Glutamatergic neuron (in vitro differentiated cells): ENCODE results near the gene SMAP2. TPM values are rescaled to one million over a fixed set of nuclear protein-coding genes. Genes with fewer than 3 reads are reported as not detected.

Source experiments
- DNase-seq: peaks from one replicate; pipeline ENCODE4 v3.0.0; 2022
- H3K27ac Mint-ChIP-seq: one replicate; pipeline ENCODE4 v1.8.0; 2020; ENCODE audit warnings: mild to moderate bottlenecking, mixed read lengths, inconsistent platforms; ENCODE audit not compliant: unreplicated experiment
- H3K27me3 Mint-ChIP-seq: one replicate; pipeline ENCODE4 v1.8.0; 2020; ENCODE audit warnings: mild to moderate bottlenecking, moderate library complexity, mixed read lengths, inconsistent platforms; ENCODE audit not compliant: unreplicated experiment
- H3K36me3 Mint-ChIP-seq: one replicate; pipeline ENCODE4 v1.8.0; 2020; ENCODE audit warnings: mild to moderate bottlenecking, mixed read lengths, inconsistent platforms; ENCODE audit not compliant: unreplicated experiment
- H3K4me1 Mint-ChIP-seq: one replicate; pipeline ENCODE4 v1.8.0; 2020; ENCODE audit warnings: mild to moderate bottlenecking, low read depth, mixed read lengths, inconsistent platforms; ENCODE audit not compliant: unreplicated experiment
- H3K4me3 Mint-ChIP-seq: one replicate; pipeline ENCODE4 v1.8.0; 2020; ENCODE audit warnings: mild to moderate bottlenecking, mixed read lengths, inconsistent platforms; ENCODE audit not compliant: unreplicated experiment
- H3K9me3 Mint-ChIP-seq: one replicate; pipeline ENCODE4 v1.8.0; 2020; ENCODE audit warnings: mild to moderate bottlenecking, moderate library complexity, mixed read lengths, inconsistent platforms; ENCODE audit not compliant: unreplicated experiment
- total RNA-seq: library from RNA; stranded (reverse); fragmentation: NEBNext Ultra II Directional; extraction: Animal tissue kit (Norgen Biotek cat#: 25700); gene quantifications from one replicate; pipeline ENCODE4 v1.2.1, GENCODE V29; 2021; ENCODE audit not compliant: unreplicated experiment
- TF ChIP-seq, protein P1 (sequence below): fragments of 200-600 bp; sonication (generic); IDR thresholded peaks from one replicate; pipeline ENCODE4 v1.5.0; 2021; ENCODE audit not compliant: partially characterized antibody, unreplicated experiment

Gene SMAP2
- total RNA-seq, 1 donor from 2014 or later: 25.2 TPM

DNA sequence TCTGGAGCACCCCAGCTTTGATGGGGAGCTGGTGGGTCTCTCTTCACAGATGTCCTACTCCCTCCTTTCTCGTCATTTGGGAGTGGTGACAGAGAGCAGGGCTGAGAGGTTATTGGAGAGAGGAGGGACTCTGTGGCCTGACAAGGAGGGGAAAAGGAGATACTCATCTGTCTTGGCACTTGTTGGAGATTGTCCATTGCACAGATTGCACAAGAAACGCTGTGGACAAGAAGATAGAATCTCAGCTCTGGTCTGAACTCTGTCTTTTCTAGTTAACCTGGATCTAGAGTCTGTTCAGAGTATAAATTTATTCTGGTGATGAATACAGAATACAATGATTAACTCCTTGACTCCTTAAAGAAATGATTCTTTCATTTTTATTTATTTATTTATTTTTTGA lies 22.4 kb upstream of the SMAP2 start:
- no peak for DNase-seq
- TF ChIP-seq, protein P1, sequence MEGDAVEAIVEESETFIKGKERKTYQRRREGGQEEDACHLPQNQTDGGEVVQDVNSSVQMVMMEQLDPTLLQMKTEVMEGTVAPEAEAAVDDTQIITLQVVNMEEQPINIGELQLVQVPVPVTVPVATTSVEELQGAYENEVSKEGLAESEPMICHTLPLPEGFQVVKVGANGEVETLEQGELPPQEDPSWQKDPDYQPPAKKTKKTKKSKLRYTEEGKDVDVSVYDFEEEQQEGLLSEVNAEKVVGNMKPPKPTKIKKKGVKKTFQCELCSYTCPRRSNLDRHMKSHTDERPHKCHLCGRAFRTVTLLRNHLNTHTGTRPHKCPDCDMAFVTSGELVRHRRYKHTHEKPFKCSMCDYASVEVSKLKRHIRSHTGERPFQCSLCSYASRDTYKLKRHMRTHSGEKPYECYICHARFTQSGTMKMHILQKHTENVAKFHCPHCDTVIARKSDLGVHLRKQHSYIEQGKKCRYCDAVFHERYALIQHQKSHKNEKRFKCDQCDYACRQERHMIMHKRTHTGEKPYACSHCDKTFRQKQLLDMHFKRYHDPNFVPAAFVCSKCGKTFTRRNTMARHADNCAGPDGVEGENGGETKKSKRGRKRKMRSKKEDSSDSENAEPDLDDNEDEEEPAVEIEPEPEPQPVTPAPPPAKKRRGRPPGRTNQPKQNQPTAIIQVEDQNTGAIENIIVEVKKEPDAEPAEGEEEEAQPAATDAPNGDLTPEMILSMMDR: no peak
- Mint-ChIP-seq H3K36me3 (no peaks in the 10 kb centered on the region), H3K9me3 (peaks cover 2% of the 10 kb centered on the region), H3K4me3 (no peak overlapping the region), H3K4me1 (no peaks in the 10 kb centered on the region), H3K27ac (no peak overlapping the region), H3K27me3 (no peaks in the 10 kb centered on the region)

DNA sequence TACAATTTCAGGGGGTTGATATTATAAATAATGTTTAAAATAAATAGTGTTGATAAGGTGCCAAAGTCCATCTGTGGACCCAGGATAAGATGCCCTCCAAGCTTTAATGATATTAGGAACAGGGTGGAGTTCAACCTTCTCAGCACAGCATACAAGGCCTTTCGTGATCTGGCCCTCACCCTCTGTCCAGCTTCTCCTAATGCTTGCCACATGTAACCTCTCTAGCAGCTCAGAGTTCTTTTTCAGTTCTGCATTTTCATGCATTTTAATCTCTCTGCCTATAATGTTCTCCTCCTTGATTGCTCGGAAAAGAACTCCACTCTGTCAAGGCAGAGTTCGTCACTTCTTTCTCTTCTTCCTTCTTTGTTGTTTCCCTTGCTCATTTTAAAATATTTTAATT lies 21.4 kb upstream of the SMAP2 start:
- TF ChIP-seq, protein P1: no peak
- H3K4me1 Mint-ChIP-seq: no peaks in the 10 kb centered on the region
- no peak overlapping the region for H3K4me3 Mint-ChIP-seq
- H3K27ac Mint-ChIP-seq: no peak overlapping the region
- no peaks in the 10 kb centered on the region for H3K27me3 Mint-ChIP-seq
- no peak for DNase-seq
- H3K36me3 Mint-ChIP-seq: peaks cover 4% of the 10 kb centered on the region
- H3K9me3 Mint-ChIP-seq: peaks cover 2% of the 10 kb centered on the region

DNA sequence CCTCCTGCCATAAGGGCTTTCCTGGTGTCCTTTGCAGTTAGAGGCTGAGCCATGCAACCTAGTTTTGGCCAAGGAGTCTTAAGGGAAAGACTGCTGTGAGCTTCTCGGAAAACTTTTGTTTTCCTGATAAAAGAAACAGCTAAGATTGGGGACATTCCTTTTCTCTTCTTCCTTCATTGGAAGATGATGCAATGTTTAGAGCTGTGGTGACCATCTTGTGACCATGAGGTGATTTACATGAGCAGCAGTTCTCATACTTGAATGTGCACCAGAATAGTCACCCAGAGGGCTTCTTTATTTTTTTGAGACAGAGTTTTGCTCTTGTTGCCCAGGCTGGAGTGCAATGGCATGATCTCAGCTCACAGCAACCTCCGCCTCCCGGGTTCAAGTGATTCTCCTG lies 20.4 kb upstream of the SMAP2 start:
- TF ChIP-seq, protein P1: no peak
- H3K36me3 Mint-ChIP-seq: peaks cover 4% of the 10 kb centered on the region
- peaks cover 2% of the 10 kb centered on the region for H3K9me3 Mint-ChIP-seq
- no peak for DNase-seq
- H3K27me3 Mint-ChIP-seq: no peaks in the 10 kb centered on the region
- H3K4me1 Mint-ChIP-seq: no peaks in the 10 kb centered on the region
- H3K27ac Mint-ChIP-seq: no peak overlapping the region
- H3K4me3 Mint-ChIP-seq: no peak overlapping the region

DNA sequence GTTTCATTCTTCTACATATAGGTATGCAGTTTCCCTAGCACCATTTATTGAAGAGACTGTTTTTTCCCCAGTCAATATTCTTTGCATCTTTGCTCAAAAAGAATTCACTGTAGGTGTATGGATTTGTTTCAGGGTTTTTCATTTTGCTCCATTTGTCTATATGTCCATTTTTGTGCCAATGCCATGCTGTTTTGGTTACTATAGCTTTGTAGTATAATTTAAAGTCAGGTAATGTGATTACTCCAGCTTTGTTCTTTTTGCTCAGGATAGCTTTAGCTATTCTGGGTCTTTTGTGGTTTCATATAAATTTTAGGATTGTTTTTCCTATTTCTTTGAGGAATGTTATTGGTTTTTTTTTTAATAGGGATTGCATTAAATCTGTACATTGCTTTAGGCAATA lies 15.9 kb upstream of the SMAP2 start:
- DNase-seq: no peak
- Mint-ChIP-seq H3K36me3 (peaks cover 9% of the 10 kb centered on the region), H3K27me3 (no peaks in the 10 kb centered on the region), H3K27ac (no peak overlapping the region), H3K9me3 (peaks cover 5% of the 10 kb centered on the region), H3K4me1 (no peaks in the 10 kb centered on the region), H3K4me3 (no peak overlapping the region)
- TF ChIP-seq, protein P1: no peak

DNA sequence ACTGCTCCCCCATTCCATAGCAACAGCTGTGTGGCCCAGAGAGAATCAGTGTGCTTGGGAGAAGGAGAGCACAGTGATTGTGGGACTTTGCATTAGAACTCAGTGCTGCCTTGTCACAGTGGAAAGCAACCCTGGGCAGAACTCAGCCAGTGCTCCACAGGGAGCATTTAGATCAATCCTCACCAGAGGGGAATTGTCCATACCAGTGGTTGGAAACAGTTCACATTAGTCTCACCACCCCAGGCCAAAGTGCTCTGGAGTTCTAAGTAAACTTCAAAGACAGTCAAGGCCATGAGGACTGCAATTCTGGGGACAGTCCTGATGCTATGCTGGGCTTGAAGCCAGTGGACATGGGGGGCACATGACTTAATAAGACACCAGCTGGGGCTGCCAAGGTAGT lies 12.9 kb upstream of the SMAP2 start:
- TF ChIP-seq, protein P1: no peak
- H3K36me3 Mint-ChIP-seq: peaks cover 9% of the 10 kb centered on the region
- DNase-seq: no peak
- no peak overlapping the region for H3K27ac Mint-ChIP-seq
- no peaks in the 10 kb centered on the region for H3K27me3 Mint-ChIP-seq
- peaks cover 4% of the 10 kb centered on the region for H3K9me3 Mint-ChIP-seq
- no peak overlapping the region for H3K4me3 Mint-ChIP-seq
- no peaks in the 10 kb centered on the region for H3K4me1 Mint-ChIP-seq
